Measurements from ENCODE around the gene ARSJ. TPM values are rescaled to one million over a fixed set of nuclear protein-coding genes. Genes with fewer than 3 reads are reported as not detected.

ARSJ gene
- total and polyA plus RNA-seq, 2 of the 8 experiments (the other 6 are each of a cell fraction or from before 2014, with no cell fraction given): 1.4 to 6.3 TPM

- Histone ChIP-seq H3K14ac (ENCODE audit: insufficient read length) (no peak overlapping the region), H2AFZ (ENCODE audit: low read length) (no peak overlapping the region), H2AK5ac (ENCODE audit: low read depth, low read length) (no peak overlapping the region), H2BK15ac (ENCODE audit: low read length) (no peak overlapping the region), H3K18ac (ENCODE audit: extremely low read depth, low read length) (no peak overlapping the region), H2BK120ac (replicated peaks; ENCODE audit: low read depth, low read length) (no peak overlapping the region), H3K23ac (ENCODE audit: insufficient read length) (no peak overlapping the region), H3K4ac (replicated peaks; ENCODE audit: insufficient read length, low read depth, low read length) (no peak overlapping the region), H2BK5ac (ENCODE audit: low read depth, low read length) (no peak overlapping the region), H3K4me3 (ENCODE audit: extremely low read depth in 1 of 4, insufficient read depth in 2 of 4, low read depth in 3 of 4, low read length in 4 of 4) (no peak overlapping the region), H4K20me1 (replicated peaks in 1 of 2; ENCODE audit: control insufficient read depth in 1 of 2, insufficient read depth in 2 of 2, low read length in 2 of 2) (no peaks in the 10 kb centered on the region), H2BK20ac (ENCODE audit: low read length) (no peak overlapping the region), H3K79me1 (ENCODE audit: low read depth, low read length) (no peaks in the 10 kb centered on the region), H4K91ac (replicated peaks; ENCODE audit: insufficient read length, low read length) (no peak overlapping the region), H3K27me3 (replicated peaks in 1 of 4; ENCODE audit: control insufficient read depth in 3 of 4, extremely low read depth in 1 of 4, insufficient read depth in 3 of 4, low read length in 3 of 4) (no peaks in the 10 kb centered on the region), H3K79me2 (ENCODE audit: control insufficient read depth in 1 of 2, insufficient read depth in 2 of 2, low read length in 2 of 2) (no peaks in the 10 kb centered on the region), H3K56ac (replicated peaks; ENCODE audit: insufficient read length, low read depth, low read length) (no peak overlapping the region), H3K27ac (ENCODE audit: low read depth, low read length) (no peak overlapping the region), H3K9ac (replicated peaks in 1 of 4; ENCODE audit: extremely low read depth in 1 of 4, low read depth in 3 of 4, low read length in 3 of 4) (no peak overlapping the region), H3K36me3 (ENCODE audit: control insufficient read depth in 2 of 4, insufficient read depth in 4 of 4, low read length in 3 of 4) (no peaks in the 10 kb centered on the region), H3K4me2 (ENCODE audit: insufficient read depth in 1 of 2, low read depth in 2 of 2, low read length in 2 of 2) (no peak overlapping the region), H3K9me3 (ENCODE audit: insufficient read depth in 2 of 2, low read depth in 1 of 2, low read length in 1 of 2) (no peaks in the 10 kb centered on the region), H3K23me2 (ENCODE audit: low read depth, low read length) (no peaks in the 10 kb centered on the region), H2BK12ac (ENCODE audit: low read depth, low read length) (no peak overlapping the region), H4K5ac (ENCODE audit: insufficient read length, low read depth, low read length) (no peak overlapping the region), H4K8ac (ENCODE audit: extremely low read depth, insufficient read depth, low read length) (no peak overlapping the region), H3K4me1 (replicated peaks in 1 of 4; ENCODE audit: control insufficient read depth in 3 of 4, insufficient read depth in 4 of 4, low read length in 3 of 4) (peaks cover 0 to 2% (median 0%) of the 10 kb centered on the region in 4 experiments; a peak in 2 of 7 replicates)
- TF ChIP-seq RAD21 (IDR thresholded peaks at IDR 0.05 in 1 of 2, conservative IDR thresholded peaks at IDR 0.05 in 1 of 2; ENCODE audit: low read depth in 2 of 2, low read length in 2 of 2) (no peak), BACH1 (IDR thresholded peaks at IDR 0.05; ENCODE audit: low read length) (no peak), TAF1 (IDR thresholded peaks at IDR 0.05; ENCODE audit: low read depth, low read length) (no peak), JUN (IDR thresholded peaks at IDR 0.05; ENCODE audit: low read depth, low read length) (no peak), SIN3A (conservative IDR thresholded peaks at IDR 0.05 in 1 of 2, IDR thresholded peaks at IDR 0.05 in 1 of 2; ENCODE audit: low read depth in 1 of 2, low read length in 2 of 2) (no peak), POU5F1 (IDR thresholded peaks at IDR 0.05; ENCODE audit: low read depth, low read length) (no peak), CBX8 (IDR thresholded peaks at IDR 0.05; ENCODE audit: borderline replicate concordance, low read depth, low read length) (no peak), SUZ12 (IDR thresholded peaks at IDR 0.05; ENCODE audit: low read length) (no peak), FOSL1 (IDR thresholded peaks at IDR 0.05; ENCODE audit: insufficient read depth, low read depth, low read length) (no peak), BRCA1 (IDR thresholded peaks at IDR 0.05; ENCODE audit: low read depth, low read length) (no peak), EGR1 (IDR thresholded peaks at IDR 0.05; ENCODE audit: borderline replicate concordance, low read depth, low read length) (no peak), CBX5 (IDR thresholded peaks at IDR 0.05; ENCODE audit: low read depth, low read length) (no peak), MAFK (IDR thresholded peaks at IDR 0.05; ENCODE audit: low read depth, low read length) (no peak), CHD1 (IDR thresholded peaks at IDR 0.05; ENCODE audit: low read depth, low read length) (no peak), KDM1A (IDR thresholded peaks at IDR 0.05; ENCODE audit: borderline replicate concordance, low read length) (no peak)
- FAIRE-seq (no peak), DNase-seq (ENCODE audit: low read depth in 1 of 2, low spot score in 2 of 2) (no peak)
- CTCF ChIA-PET (ENCODE audit: partially characterized antibody): interaction anchor here (1.2 kb wide), 1 partner anchor 11 kb away, joined by 4 read pairs; no protein-coding TSS in a partner anchor
- POLR2A ChIA-PET (ENCODE audit: partially characterized antibody): no interaction called here
- 81% methylated on average over 1 of the region's 1 CpG; no CpG with 5 or more reads in 1 of the 2 experiments for WGBS, 2 experiments (ENCODE audit: extremely low coverage in 1 of 2, insufficient coverage in 1 of 2, insufficient read length in 1 of 2, insufficient replicate concordance in 2 of 2, low coverage in 1 of 2, low lambda C conversion rate in 2 of 2, missing lambda C conversion rate in 1 of 2)
These were observed 96.8 kb downstream of the ARSJ start for GRCh38 chr4:113882668-113883067.

Data from H1 (cell line).